ENCODE measurements around the gene CTNND2.
"Not testable (repeated sequence)": the region's sequence is repeated elsewhere in the genome, so short reads cannot be mapped to it uniquely, and the experiment has no call there.

Gene CTNND2

GRCh38 chr5:11075035-11075805 is 829.0 kb downstream of the CTNND2 start:
- no peak for DNase-seq (ENCODE audit: low spot score)

DNA sequence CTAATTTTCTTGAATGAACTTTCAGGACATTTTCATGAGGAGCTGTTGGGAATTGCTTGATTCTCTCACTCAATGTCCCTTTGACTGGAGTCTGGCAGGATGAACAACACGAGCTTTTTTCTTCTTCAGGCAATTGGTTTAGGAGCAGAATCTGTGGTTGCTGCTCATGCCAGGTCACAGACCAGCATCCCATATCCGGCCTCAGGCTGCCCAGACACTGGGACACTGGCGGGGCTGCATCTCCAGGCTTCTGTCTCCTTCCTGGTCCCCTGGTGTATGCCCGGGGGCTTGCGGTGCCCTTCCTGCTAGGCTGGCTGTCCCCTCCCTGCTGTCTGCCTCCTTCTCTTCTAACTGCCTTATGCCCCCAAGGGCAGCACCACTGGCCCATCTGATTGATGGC is 831.7 kb downstream of the CTNND2 start:
- no peak for DNase-seq (ENCODE audit: low spot score)

DNA sequence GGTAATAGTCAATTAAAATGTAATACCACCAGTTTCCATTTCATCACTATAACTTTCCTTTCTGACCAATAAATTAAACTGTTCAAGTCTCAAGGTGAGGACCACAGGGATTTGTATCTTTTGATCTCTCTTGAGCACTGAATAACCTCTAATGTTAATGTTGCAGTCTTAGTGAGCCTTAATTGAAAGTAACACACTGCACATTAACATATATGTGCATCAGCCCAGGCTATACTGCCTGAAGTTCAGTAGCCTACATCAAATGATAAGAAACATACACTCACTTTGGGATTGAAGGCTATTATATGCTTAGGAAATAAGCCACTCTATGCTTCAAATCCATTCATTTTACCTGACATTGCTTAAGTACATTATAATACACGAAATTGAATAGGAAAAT is 832.2 kb downstream of the CTNND2 start:
- DNase-seq (ENCODE audit: low spot score) = no peak

GRCh38 chr5:11069041-11069440 is 835.2 kb downstream of the CTNND2 start:
- DNase-seq (ENCODE audit: low spot score) = no peak

DNA sequence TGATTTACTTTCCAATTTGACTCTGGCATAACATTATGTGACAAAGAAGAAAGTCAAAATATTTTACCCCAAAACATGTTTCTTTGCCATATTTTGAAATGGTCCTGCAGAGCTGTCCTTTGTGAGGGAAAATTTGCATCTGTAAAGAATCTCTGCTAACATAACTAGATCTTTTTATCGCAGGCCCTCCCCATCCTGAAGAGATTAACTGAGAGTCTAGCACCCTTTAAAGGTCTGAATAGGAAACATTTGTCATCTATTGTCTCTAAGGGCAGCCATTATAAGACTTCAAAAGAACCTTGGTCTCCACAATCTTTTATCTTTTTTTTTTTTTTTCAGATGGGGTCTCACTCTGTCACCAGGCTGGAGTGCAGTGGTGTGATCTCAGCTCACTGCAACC is 838.5 kb downstream of the CTNND2 start:
- not testable (repeated sequence) for DNase-seq (ENCODE audit: low spot score)

GRCh38 chr5:11064763-11065450 is 839.3 kb downstream of the CTNND2 start:
- DNase-seq (ENCODE audit: low spot score) = no peak

DNA sequence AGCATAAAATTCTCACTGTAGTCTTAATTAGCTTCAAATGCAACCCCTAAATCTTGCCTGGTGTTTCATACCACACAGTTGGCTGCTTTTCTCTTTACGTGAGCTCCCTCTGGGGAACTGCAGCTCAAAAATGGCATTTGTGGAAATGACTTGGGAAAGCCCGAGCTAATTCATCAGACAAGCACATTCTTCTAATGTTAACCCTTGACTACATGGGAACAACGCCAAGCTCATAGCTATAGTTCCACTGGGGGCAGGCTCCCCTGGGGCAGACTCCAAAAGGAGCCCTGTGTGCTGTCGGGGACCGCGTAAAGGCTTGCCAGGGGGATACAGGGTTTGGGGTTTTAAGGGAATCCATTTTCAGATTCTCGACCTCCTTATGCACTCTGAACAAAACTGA is 841.8 kb downstream of the CTNND2 start:
- no peak for DNase-seq (ENCODE audit: low spot score)

- no peak for DNase-seq (ENCODE audit: low spot score)
Measured at GRCh38 chr5:11056560-11056959, 847.7 kb downstream of the CTNND2 start.

DNA sequence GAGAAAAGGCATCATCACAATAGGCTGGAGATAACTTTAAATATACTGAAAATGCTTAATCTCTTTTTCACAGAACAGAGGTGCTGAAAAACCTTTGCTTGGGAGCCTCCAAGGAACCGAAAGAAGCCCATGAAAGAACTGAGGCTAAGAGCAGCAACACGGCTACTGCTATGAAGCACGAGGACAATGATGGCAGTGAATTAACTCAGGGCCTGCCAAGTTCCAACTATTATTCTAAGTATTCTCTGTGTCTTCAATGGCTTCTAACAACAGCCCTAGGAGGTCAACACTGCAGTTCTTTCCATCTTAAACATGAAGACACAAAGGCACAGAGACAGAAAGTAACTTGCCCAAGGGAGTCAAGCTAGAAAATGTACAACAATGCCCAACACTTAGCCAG is 850.2 kb downstream of the CTNND2 start:
- DNase-seq (ENCODE audit: low spot score) = no peak

DNA sequence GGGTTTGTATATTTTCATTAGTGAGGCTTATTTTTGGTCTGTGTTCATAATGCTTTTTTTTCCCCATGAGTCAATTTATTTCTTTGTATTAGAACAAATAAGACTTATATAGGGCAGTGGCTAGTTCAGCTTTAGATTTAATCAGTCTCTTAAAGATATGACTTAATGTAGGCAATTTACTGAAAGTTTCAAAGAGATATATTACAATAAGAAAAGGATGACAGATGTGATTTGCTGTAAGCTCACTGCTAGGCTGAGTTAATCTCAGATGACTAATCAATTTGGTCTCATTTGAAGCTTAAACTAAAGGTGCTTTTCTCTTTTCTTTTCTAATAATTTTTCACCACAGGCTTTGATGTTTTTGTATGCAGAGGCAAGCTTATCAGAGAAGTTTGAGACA is 851.4 kb downstream of the CTNND2 start:
- DNase-seq (ENCODE audit: low spot score) = no peak

GRCh38 chr5:11050596-11051304 is 853.5 kb downstream of the CTNND2 start:
- no peak for DNase-seq (ENCODE audit: low spot score)

GRCh38 chr5:11048760-11049159 is 855.5 kb downstream of the CTNND2 start:
- no peak for DNase-seq (ENCODE audit: low spot score)

DNA sequence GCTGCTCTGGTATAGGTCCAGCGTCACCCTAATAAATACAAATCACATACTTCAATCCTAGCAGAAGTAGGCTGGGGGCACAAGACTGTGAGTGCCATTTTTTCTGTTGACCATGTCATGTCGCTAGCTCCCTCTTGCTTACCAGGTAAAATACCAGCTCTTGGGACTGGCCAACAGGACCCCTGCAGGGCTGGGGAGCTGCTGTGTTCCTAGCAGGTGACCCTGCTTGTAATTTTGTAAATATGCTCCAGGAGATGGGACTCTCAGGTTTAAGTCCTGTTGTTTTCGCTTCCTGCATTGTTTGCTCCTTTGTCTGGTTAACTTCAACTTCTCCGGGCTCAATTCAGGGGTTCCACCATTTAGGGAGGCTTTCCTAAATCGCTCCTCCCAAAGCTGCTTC is 856.6 kb downstream of the CTNND2 start:
- no peak for DNase-seq (ENCODE audit: low spot score)

DNA sequence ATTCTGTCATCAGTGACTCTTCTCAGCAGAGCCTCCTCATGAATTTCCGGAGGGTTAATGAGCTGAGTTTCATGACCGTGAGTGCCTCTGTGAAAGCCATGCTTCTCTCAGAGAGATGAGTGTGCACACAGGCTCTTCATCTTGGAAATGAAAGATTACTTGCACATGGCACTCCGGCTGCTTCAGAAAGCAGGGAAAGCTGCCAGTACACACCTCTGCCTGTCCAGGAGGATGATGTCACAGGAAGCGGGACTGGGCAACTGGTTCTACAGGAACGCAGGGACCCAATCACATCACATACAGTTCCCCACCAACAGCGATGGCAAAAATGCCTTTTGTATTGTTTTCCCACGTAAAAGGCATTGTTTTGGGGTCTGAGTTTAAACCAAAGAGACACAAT is 857.2 kb downstream of the CTNND2 start:
- no peak for DNase-seq (ENCODE audit: low spot score)

GRCh38 chr5:11046160-11046559 is 858.1 kb downstream of the CTNND2 start:
- DNase-seq (ENCODE audit: low spot score) = no peak

GRCh38 chr5:11045411-11045810 is 858.8 kb downstream of the CTNND2 start:
- no peak for DNase-seq (ENCODE audit: low spot score)

- DNase-seq (ENCODE audit: low spot score) = no peak
Measured at GRCh38 chr5:11044581-11044980, 859.7 kb downstream of the CTNND2 start.

DNA sequence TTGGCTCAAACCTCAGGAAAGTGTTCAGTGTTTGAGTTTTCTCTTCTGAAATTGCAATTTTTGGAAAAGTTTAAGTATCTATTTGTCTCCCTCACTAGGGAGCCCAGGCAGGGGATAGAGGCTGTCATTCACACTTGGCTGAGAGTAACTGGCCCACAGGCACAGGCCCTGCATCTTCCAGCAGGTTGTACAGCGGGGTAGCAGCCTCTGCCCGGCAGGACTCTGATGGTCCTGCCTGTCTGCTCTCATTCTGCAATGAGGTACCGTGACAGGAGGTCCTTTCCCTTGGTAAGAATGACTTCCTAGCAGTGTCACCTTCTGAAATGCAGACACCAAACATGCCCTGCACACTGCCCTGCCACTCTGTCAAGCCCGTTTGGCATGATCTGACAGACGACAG is 860.4 kb downstream of the CTNND2 start:
- no peak for DNase-seq (ENCODE audit: low spot score)

DNA sequence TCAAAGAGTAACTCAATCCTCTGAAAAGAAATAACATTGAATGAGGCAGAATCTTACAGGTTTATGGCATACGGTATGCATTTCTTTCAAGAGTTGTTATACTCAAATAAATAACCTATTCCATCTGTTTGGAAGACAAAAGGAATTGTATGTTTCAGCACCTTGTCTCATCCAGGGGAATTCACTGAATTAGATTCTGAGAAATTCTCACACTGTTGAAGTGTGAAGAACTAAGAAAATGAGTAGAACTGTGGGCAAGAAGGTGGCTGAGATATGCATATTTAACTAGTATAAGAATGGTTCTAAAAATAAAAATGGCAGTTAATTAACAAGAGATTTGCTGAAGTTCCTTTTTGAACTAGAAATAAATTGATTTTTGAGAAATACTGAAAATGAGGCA is 863.9 kb downstream of the CTNND2 start:
- no peak for DNase-seq (ENCODE audit: low spot score)

DNA sequence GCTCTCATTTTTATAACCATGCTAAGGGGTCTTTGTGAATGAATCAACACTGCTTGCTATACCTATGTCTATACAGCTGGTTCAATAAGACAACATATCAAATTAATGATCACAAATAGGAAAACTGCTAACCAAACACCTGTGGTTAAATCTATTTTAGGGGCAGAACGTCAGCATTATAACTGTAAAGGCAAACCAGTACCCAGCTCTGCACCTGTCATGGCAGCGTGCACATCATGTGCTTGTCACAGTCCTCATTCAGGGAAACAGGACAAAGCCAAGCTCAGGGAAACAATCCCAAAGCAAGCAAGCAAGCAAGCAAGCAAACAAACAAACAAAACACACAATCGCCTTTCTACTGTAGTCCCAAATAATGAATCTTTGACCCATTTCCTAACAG is 865.5 kb downstream of the CTNND2 start:
- no peak for DNase-seq (ENCODE audit: low spot score)

- no peak for DNase-seq (ENCODE audit: low spot score)
Measured at GRCh38 chr5:11037941-11038340, 866.3 kb downstream of the CTNND2 start.

GRCh38 chr5:11037080-11037479 is 867.2 kb downstream of the CTNND2 start:
- DNase-seq (ENCODE audit: low spot score) = no peak

DNA sequence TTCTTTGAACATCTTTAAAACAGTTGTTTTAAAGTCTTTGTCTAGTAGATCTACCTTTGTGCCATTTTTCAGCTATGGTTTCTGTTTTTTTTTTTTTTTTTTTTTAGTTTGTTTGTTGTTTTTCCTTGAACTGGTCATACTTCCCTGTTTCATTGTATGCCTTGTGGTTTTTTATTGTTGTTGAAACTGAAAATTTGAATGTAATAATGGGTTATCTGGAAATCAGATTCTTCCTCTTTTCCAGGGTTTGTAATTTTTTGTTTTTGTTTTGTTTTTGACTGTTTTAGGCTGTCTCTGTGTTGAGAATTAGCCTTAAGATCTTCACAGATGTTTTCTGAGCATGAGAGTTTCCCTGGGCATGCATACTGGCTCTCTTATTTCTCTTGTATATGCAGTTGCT is 873.6 kb downstream of the CTNND2 start:
- DNase-seq (ENCODE audit: low spot score) = no peak

Measured in hepatic stellate cell (primary cell).